PC-9 (cell line): Measurements from ENCODE around the gene DNAI2. TPM values are rescaled to one million over a fixed set of nuclear protein-coding genes. Genes with fewer than 3 reads are reported as not detected.

Source experiments
- Bru-seq: library from RNA; stranded (reverse); fragments of 400-500 nt; gene quantifications from one replicate; lab custom pipeline; 2021; lab: Mats Ljungman, UMichigan
- BruChase-seq, 2 experiments: library from RNA; stranded (reverse); fragments of 400-500 nt; gene quantifications; one replicate each; lab custom pipeline; 2021; lab: Mats Ljungman, UMichigan
- BruUV-seq: library from RNA; stranded (reverse); fragments of 400-500 nt; replicated peaks from 2 replicates; lab custom pipeline; 2021; lab: Mats Ljungman, UMichigan
- CTCF ChIA-PET: fragments of 300-600 bp; sonication (Branson Sonifier 250); formaldehyde crosslinking; loops from one replicate; lab custom pipeline; 2022; ENCODE audit warnings: antibody characterized with exemption; lab: Charles Lee
- POLR2A ChIA-PET: fragments of 300-600 bp; sonication (Branson Sonifier 250); formaldehyde crosslinking; loops from one replicate; lab custom pipeline; 2022; ENCODE audit warnings: antibody characterized with exemption; ENCODE audit not compliant: unreplicated experiment; lab: Charles Lee
- DNase-seq, 2 experiments: peaks; one replicate each; pipeline versions ENCODE4 v3.0.0 to v3.0.0-alpha.2; 2015 to 2022; ENCODE audit warnings: mixed read lengths in 1 of 2
- H2AFZ ChIP-seq: fragments of 200-600 bp; sonication (generic); 2 replicates; pipeline ENCODE4 v1.8.1; 2017; ENCODE audit warnings: antibody characterized with exemption
- H3F3A ChIP-seq: fragments of 200-600 bp; sonication (generic); 2 replicates; pipeline ENCODE4 v1.8.1; 2017; ENCODE audit warnings: antibody characterized with exemption, mild to moderate bottlenecking, low read depth; ENCODE audit not compliant: insufficient read depth
- H3K27ac ChIP-seq: fragments of 200-600 bp; sonication (generic); 2 replicates; pipeline ENCODE4 v1.6.1; 2016; ENCODE audit warnings: mixed run types
- H3K27me3 ChIP-seq: fragments of 200-600 bp; sonication (generic); 2 replicates; pipeline ENCODE4 v1.6.1; 2016; ENCODE audit warnings: low read depth, mixed run types; ENCODE audit not compliant: insufficient read depth
- H3K36me3 ChIP-seq: fragments of 200-600 bp; sonication (generic); 2 replicates; pipeline ENCODE4 v1.6.1; 2016; ENCODE audit warnings: low read depth, mixed run types
- H3K4me1 ChIP-seq: fragments of 200-600 bp; sonication (generic); replicated peaks from 2 replicates; pipeline ENCODE4 v1.6.1; 2016; ENCODE audit warnings: mixed run types; ENCODE audit not compliant: insufficient read depth
- H3K4me2 ChIP-seq: fragments of 200-600 bp; sonication (generic); 2 replicates; pipeline ENCODE4 v1.6.1; 2017; ENCODE audit warnings: mixed run types
- H3K4me3 ChIP-seq: fragments of 200-600 bp; sonication (generic); 2 replicates; pipeline ENCODE4 v1.6.1; 2016; ENCODE audit warnings: mixed run types
- H3K79me2 ChIP-seq: fragments of 200-600 bp; sonication (generic); 2 replicates; pipeline ENCODE4 v1.6.1; 2017; ENCODE audit warnings: low read depth, mixed run types
- H3K9me2 ChIP-seq: fragments of 200-600 bp; sonication (generic); 2 replicates; pipeline ENCODE4 v1.8.1; 2017; ENCODE audit warnings: mild to moderate bottlenecking; ENCODE audit not compliant: insufficient read depth
- H3K9me3 ChIP-seq: fragments of 200-600 bp; sonication (generic); 2 replicates; pipeline ENCODE4 v1.8.1; 2016; ENCODE audit warnings: low read depth; ENCODE audit not compliant: insufficient read depth
- H4K20me1 ChIP-seq: fragments of 200-600 bp; sonication (generic); 2 replicates; pipeline ENCODE4 v1.8.1; 2017; ENCODE audit not compliant: insufficient read depth
- EZH2 ChIP-seq: fragments of 200-600 bp; sonication (generic); IDR thresholded peaks from 2 replicates; pipeline ENCODE4 v1.8.0; 2017; ENCODE audit warnings: antibody characterized with exemption, low read depth
- intact Hi-C: fragments of 100-400 bp; cut with micrococcal nuclease; formaldehyde crosslinking; loops from one replicate; pipeline ENCODE4 v1.10.0; 2022; ENCODE audit not compliant: unreplicated experiment
- long read RNA-seq: library from polyadenylated mRNA; stranded (forward); transcript quantifications from one replicate; pipeline ENCODE4 v2.0.0, GENCODE V29; 2022
- total RNA-seq: library from RNA; stranded (reverse); gene quantifications from 2 replicates; pipeline ENCODE4 v1.2.3, GENCODE V29; 2021
- TF ChIP-seq, protein P1 (sequence below): fragments of 200-600 bp; sonication (generic); conservative IDR thresholded peaks from 2 replicates; pipeline ENCODE4 v1.6.1; 2017; ENCODE audit warnings: mixed run types, antibody characterized with exemption, mild to moderate bottlenecking, moderate library complexity

Gene DNAI2, protein sequence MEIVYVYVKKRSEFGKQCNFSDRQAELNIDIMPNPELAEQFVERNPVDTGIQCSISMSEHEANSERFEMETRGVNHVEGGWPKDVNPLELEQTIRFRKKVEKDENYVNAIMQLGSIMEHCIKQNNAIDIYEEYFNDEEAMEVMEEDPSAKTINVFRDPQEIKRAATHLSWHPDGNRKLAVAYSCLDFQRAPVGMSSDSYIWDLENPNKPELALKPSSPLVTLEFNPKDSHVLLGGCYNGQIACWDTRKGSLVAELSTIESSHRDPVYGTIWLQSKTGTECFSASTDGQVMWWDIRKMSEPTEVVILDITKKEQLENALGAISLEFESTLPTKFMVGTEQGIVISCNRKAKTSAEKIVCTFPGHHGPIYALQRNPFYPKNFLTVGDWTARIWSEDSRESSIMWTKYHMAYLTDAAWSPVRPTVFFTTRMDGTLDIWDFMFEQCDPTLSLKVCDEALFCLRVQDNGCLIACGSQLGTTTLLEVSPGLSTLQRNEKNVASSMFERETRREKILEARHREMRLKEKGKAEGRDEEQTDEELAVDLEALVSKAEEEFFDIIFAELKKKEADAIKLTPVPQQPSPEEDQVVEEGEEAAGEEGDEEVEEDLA
- not detected in 2 replicates for total RNA-seq
- Bru-seq, nascent RNA = not detected
- BruChase-seq, experiment 1, labeled RNA remaining after a 2-hour chase = not detected
- percentile 6 among the genes with signal in this experiment for BruChase-seq, experiment 2, labeled RNA remaining after a 6-hour chase
- long read RNA-seq = 0 reads

DNA sequence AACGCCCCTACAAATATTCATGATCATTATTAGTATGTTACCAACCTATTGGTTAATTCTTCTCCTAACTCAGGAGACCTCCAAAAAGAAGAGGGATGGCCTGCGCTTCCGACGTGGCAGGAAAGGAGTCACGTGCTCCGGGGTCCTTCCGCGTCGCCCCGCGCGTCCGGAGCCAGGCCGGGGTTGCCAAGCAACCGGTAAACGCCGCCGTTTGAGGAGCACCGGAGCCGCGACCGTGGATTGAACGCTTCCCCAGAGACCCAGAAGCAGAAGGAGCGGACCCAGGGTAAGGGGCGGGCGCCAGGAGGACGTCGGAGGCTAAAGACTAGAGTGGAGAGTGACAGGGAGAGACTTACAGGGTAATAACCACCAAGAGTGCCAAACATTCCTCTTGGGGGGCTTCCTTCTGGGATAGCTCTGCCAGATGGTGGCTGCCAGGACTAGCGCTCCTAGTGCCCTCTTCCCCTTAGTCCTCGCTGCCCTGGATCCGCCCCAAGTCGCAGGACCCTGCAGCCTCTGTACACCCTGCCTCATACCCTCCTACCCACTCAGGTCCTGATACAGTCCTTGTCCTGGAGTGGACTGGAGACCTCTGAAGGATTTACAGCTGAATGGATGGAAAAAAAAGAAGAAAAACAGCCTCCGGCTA is at the start of gene DNAI2:
Gene DNAI2 (plus strand): TSS at position 175 of the 649 bp plus-strand sequence. CDS start 7,584 bp downstream, outside the sequence.
- ChIA-PET CTCF (no interaction called here), POLR2A (no interaction called here)
- no peak within 1 kb of the TSS for H3K27ac ChIP-seq
- peaks cover 91% of the 10 kb centered on the region for H3K27me3 ChIP-seq
- no peaks in the 10 kb centered on the region for H3K36me3 ChIP-seq
- H3K4me3 ChIP-seq = no peak within 1 kb of the TSS
- no peaks in the 10 kb centered on the region for H4K20me1 ChIP-seq
- TF ChIP-seq EZH2 = no peak
- TF ChIP-seq, protein P1, sequence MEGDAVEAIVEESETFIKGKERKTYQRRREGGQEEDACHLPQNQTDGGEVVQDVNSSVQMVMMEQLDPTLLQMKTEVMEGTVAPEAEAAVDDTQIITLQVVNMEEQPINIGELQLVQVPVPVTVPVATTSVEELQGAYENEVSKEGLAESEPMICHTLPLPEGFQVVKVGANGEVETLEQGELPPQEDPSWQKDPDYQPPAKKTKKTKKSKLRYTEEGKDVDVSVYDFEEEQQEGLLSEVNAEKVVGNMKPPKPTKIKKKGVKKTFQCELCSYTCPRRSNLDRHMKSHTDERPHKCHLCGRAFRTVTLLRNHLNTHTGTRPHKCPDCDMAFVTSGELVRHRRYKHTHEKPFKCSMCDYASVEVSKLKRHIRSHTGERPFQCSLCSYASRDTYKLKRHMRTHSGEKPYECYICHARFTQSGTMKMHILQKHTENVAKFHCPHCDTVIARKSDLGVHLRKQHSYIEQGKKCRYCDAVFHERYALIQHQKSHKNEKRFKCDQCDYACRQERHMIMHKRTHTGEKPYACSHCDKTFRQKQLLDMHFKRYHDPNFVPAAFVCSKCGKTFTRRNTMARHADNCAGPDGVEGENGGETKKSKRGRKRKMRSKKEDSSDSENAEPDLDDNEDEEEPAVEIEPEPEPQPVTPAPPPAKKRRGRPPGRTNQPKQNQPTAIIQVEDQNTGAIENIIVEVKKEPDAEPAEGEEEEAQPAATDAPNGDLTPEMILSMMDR = no peak
- no peaks in the 10 kb centered on the region for H3K4me1 ChIP-seq
- no peak for DNase-seq
- no peaks in the 10 kb centered on the region for H3K9me2 ChIP-seq
- no peaks in the 10 kb centered on the region for H3K9me3 ChIP-seq
- no peak within 1 kb of the TSS for H3K4me2 ChIP-seq
- no peak within 1 kb of the TSS for H2AFZ ChIP-seq
- BruUV-seq = no TSS peak
- H3F3A ChIP-seq = no peaks in the 10 kb centered on the region
- no peaks in the 10 kb centered on the region for H3K79me2 ChIP-seq
- intact Hi-C loops = no loop called here

DNA sequence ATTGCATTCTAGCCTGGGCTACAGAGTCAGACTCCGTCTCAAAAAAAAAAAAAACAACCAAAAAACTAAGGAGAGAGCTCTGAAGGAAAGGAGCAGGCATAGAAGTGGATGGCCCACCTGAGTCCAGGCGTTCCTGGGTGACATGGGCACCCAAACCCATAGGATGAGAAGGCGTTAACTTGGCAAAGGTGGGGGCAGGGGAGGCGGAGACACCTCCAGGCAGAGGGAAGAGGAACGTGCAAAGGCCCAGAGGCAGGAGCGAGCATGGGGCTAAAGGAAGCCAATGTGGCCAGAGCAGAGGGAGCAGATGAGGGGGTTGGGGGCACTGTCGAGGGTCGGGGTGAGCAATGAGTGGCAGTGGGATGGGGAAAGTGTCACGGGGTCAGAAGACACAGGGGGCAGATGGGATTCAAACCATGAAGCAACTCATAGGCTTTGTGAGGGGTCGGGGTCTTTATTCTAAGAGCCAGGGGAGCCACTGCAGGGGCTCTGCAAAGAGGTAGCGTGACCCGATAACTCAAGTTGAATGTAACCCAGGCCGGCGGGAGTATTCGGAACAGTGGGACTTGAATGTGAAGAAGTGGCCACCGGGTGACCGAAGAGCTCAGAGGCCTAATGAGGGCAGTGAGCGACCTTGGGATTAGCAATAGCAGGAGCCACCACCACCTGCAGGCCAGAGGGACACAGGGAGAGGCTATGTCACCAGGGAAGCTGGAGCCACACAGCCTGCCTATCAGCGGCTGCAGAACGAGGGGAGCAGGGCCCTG is 48.9 kb upstream of the DNAI2 start:
- intact Hi-C loops = no loop called here
- ChIA-PET CTCF (interaction anchor here (0.6 kb wide), 1 partner anchor 253 kb away, joined by 3 read pairs; no protein-coding TSS in a partner anchor), POLR2A (no interaction called here)
- Histone ChIP-seq H3K4me1 (peaks cover 24% of the 10 kb centered on the region), H3K4me2 (no peak overlapping the region), H3K27me3 (peaks cover 36% of the 10 kb centered on the region), H3K79me2 (no peaks in the 10 kb centered on the region), H3K9me2 (no peaks in the 10 kb centered on the region), H3K36me3 (no peaks in the 10 kb centered on the region), H4K20me1 (no peaks in the 10 kb centered on the region), H3K27ac (no peak overlapping the region), H3K9me3 (no peaks in the 10 kb centered on the region), H3F3A (peaks cover 16% of the 10 kb centered on the region; the same call in 1 of the 2 replicates), H2AFZ (no peak overlapping the region), H3K4me3 (no peak overlapping the region)
- no peak for DNase-seq
- no peak for TF ChIP-seq EZH2
- TF ChIP-seq, protein P1 = no peak
- BruUV-seq = no TSS peak
